HL-60 (cell line): ENCODE results near the gene FAM171A1.

ENCODE experiments used
- DNase-seq, 2 experiments: peaks; one replicate each; pipeline ENCODE4 v3.0.0-alpha.2; 2010 to 2020; ENCODE audit warnings: low read depth in 1 of 2, low spot score in 1 of 2
- H3K27ac ChIP-seq: fragments of 250-450 bp; sonication (Bioruptor Pico); replicated peaks from 2 replicates; pipeline ENCODE4 v1.5.1; 2020; ENCODE audit warnings: mild to moderate bottlenecking, moderate library complexity
- H3K27me3 ChIP-seq: fragments of 250-450 bp; sonication (Bioruptor Pico); 2 replicates; pipeline ENCODE4 v1.5.1; 2021; ENCODE audit warnings: mild to moderate bottlenecking, moderate library complexity; ENCODE audit not compliant: insufficient read depth, poor library complexity, severe bottlenecking
- H3K4me3 ChIP-seq: replicated peaks from 2 replicates; pipeline ENCODE4 v1.5.1; 2011; ENCODE audit warnings: mild to moderate bottlenecking, control low read depth, low read length; ENCODE audit not compliant: insufficient read depth
- CTCF ChIP-seq: IDR thresholded peaks from one replicate; pipeline ENCODE4 v1.5.1; 2011; ENCODE audit warnings: low read length, control low read depth, inconsistent platforms; ENCODE audit not compliant: insufficient read depth
- GABPA ChIP-seq: IDR thresholded peaks from 2 replicates; pipeline ENCODE4 v1.6.1; 2012; ENCODE audit warnings: low read depth
- POLR2AphosphoS5 ChIP-seq: IDR thresholded peaks from 2 replicates; pipeline ENCODE4 v1.6.1; 2012; ENCODE audit warnings: low read depth
- REST ChIP-seq: IDR thresholded peaks from 2 replicates; pipeline ENCODE4 v1.6.1; 2012; ENCODE audit warnings: low read depth; ENCODE audit not compliant: insufficient replicate concordance
- SPI1 ChIP-seq: IDR thresholded peaks from 2 replicates; pipeline ENCODE4 v1.6.1; 2012; ENCODE audit warnings: low read depth, mild to moderate bottlenecking, borderline replicate concordance

Gene FAM171A1

GRCh38 chr10:15300145-15300544 lies 70.9 kb downstream of the FAM171A1 start:
- no peak for DNase-seq
- TF ChIP-seq REST (no peak), CTCF (no peak), POLR2AphosphoS5 (no peak), GABPA (no peak), SPI1 (no peak)
- no peak overlapping the region for H3K27ac ChIP-seq
- H3K27me3 ChIP-seq, result no peaks in the 10 kb centered on the region
- H3K4me3 ChIP-seq, result no peak overlapping the region

GRCh38 chr10:15296701-15297100 lies 74.4 kb downstream of the FAM171A1 start:
- Histone ChIP-seq H3K27ac (no peak overlapping the region), H3K4me3 (no peak overlapping the region), H3K27me3 (no peaks in the 10 kb centered on the region)
- TF ChIP-seq SPI1, result no peak
- TF ChIP-seq GABPA, result no peak
- no peak for TF ChIP-seq REST
- TF ChIP-seq POLR2AphosphoS5, result no peak
- TF ChIP-seq CTCF, result no peak
- DNase-seq, result no peak

GRCh38 chr10:15295537-15296325 lies 75.4 kb downstream of the FAM171A1 start:
- no peaks in the 10 kb centered on the region for H3K27me3 ChIP-seq
- TF ChIP-seq REST, result no peak
- no peak for TF ChIP-seq GABPA
- TF ChIP-seq CTCF, result no peak
- TF ChIP-seq POLR2AphosphoS5, result no peak
- TF ChIP-seq SPI1, result no peak
- no peak overlapping the region for H3K27ac ChIP-seq
- H3K4me3 ChIP-seq, result no peak overlapping the region
- DNase-seq, result no peak
